Measurements from ENCODE around the gene GPR171. TPM values are rescaled to one million over a fixed set of nuclear protein-coding genes. Genes with fewer than 3 reads are reported as not detected.

The GPR171 gene
- total and polyA plus RNA-seq, 2 of the 13 experiments (the other 11 are each of a cell fraction or from before 2014, with no cell fraction given) = not detected

GRCh38 chr3:151197981-151198767 is 4.8 kb downstream of the GPR171 start (continued):
- no peak for TF ChIP-seq ETS1 (CRISPR knock-in tag; IDR thresholded peaks at IDR 0.05)
- no peak for TF ChIP-seq KAT7 (CRISPR knock-in tag; IDR thresholded peaks at IDR 0.05; ENCODE audit: borderline replicate concordance)
- TF ChIP-seq RFX3 (CRISPR knock-in tag; IDR thresholded peaks at IDR 0.05) = no peak
- TF ChIP-seq SMYD3 (CRISPR knock-in tag; IDR thresholded peaks at IDR 0.05) = 0 out of 2 replicates have a peak, but pooled peaks have one; percentile 53
- TF ChIP-seq SOX5 (CRISPR knock-in tag; IDR thresholded peaks at IDR 0.05; ENCODE audit: borderline replicate concordance) = peak; percentile 98
- TF ChIP-seq ZNF772 (CRISPR knock-in tag; IDR thresholded peaks at IDR 0.05) = no peak
- TF ChIP-seq RBAK (CRISPR knock-in tag; IDR thresholded peaks at IDR 0.05) = no peak
- TF ChIP-seq MBD4 (IDR thresholded peaks at IDR 0.05; ENCODE audit: borderline replicate concordance, low read length) = no peak
- TF ChIP-seq ZNF432 (CRISPR knock-in tag; IDR thresholded peaks at IDR 0.05; ENCODE audit: borderline replicate concordance) = no peak
- TF ChIP-seq NFKB2 (CRISPR knock-in tag; IDR thresholded peaks at IDR 0.05; ENCODE audit: borderline replicate concordance) = no peak
- peak; percentile 84 for TF ChIP-seq SKIL (CRISPR knock-in tag; IDR thresholded peaks at IDR 0.05; ENCODE audit: borderline replicate concordance)
- no peak for TF ChIP-seq CENPX (CRISPR knock-in tag; IDR thresholded peaks at IDR 0.05)
- no peak for TF ChIP-seq ZNF124 (CRISPR knock-in tag; IDR thresholded peaks at IDR 0.05)
- TF ChIP-seq CTCF (CRISPR knock-in tag; IDR thresholded peaks at IDR 0.05) = no peak
- no peak for TF ChIP-seq JUNB (CRISPR knock-in tag; IDR thresholded peaks at IDR 0.05; ENCODE audit: borderline replicate concordance)
- TF ChIP-seq POLR2AphosphoS2 (IDR thresholded peaks at IDR 0.05; ENCODE audit: low read depth, low read length) = no peak
- TF ChIP-seq FOXP1 (IDR thresholded peaks at IDR 0.05) = no peak
- peak; percentile 82 for TF ChIP-seq FOXP1 (CRISPR knock-in tag; IDR thresholded peaks at IDR 0.05)
- TF ChIP-seq PHF20 (CRISPR knock-in tag; IDR thresholded peaks at IDR 0.05) = no peak
- no peak; the same call in 1 of the 2 replicates for TF ChIP-seq ARID4A (CRISPR knock-in tag; IDR thresholded peaks at IDR 0.05; ENCODE audit: borderline replicate concordance)
- TF ChIP-seq ZNF569 (CRISPR knock-in tag; IDR thresholded peaks at IDR 0.05; ENCODE audit: borderline replicate concordance) = no peak
- no peak for TF ChIP-seq RORA (CRISPR knock-in tag; IDR thresholded peaks at IDR 0.05)

All from HepG2 (cell line).